Measurements from ENCODE around the gene CPNE2.

Gene CPNE2

DNA sequence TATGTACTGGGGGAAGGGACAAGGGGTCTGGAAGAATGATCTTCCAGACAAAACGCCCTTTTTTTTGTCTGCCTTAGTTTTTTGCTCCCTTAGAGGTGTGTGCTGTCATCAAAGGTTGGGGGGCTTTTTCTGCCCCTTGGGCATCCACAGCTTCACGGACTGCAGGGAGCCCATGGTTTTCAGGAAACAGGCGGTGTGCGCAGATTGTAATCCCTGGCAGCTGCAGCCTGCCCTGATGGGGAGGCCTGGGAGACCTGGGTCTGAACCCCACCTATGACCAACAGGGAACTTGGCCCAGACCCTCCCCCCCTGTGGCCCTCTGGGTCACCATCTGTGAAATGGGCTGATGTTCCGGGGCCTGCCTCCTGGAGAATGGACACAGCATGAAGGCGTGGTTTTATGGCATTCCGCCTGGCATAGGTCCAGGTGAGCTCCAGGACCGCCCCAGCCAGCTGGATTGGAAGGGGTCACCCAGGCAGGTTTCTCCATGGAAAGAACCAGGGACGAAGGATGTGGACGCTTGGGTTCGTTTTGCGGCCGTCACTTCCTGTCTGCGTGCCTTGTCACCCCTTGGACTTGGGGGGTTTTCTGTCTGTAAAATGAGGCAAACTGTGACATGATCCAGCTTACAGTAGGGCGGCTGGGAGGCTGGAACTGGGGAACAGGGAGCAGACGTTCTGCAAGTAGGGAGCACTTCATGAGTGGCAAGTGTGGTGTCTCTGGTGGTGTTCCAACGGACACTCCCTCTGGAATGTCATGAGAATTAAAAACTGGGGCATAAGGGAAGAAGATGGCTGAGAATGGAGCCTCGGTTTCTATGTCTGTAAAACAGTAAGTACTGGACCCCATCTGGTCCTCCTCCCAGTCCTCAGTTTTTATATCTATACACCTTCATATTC is 1.5 kb downstream of the CPNE2 start:
- no peak for TF ChIP-seq REST (IDR thresholded peaks at IDR 0.05; ENCODE audit: insufficient read depth in 1 of 2, low read depth in 2 of 2, low read length in 2 of 2)
- TF ChIP-seq TAF1 (IDR thresholded peaks at IDR 0.05; ENCODE audit: borderline replicate concordance, insufficient read depth, low read length): no peak
- no peak for TF ChIP-seq POLR2AphosphoS5 (IDR thresholded peaks at IDR 0.05; ENCODE audit: low read depth, low read length)
- no peak for TF ChIP-seq SIN3A (IDR thresholded peaks at IDR 0.05; ENCODE audit: borderline replicate concordance, insufficient read depth, low read length)
- TF ChIP-seq FOXP2 (optimal IDR thresholded peaks at IDR 0.05; ENCODE audit: borderline replicate concordance, extremely low read depth, extremely low read length, insufficient read depth): no peak

DNA sequence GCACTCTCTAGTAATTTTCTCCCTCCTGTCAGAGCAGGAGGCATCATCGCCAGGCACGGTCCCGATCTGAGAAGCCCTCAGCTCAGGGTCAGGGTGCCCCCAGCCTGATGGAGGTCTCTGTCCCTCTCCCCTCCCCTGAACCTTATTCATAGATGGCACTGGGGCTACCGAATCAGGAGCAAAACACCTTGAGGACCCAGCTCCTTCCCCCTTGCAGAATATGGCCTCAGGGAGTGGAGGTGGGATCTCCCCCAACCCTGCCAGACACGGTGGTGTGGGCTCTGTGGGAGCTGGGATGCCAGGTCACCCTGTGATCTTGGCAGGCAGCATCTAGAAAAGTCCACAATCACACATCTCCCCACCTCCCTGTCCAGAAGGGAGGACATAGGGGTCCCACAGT is 2.5 kb downstream of the CPNE2 start:
- TF ChIP-seq REST (IDR thresholded peaks at IDR 0.05; ENCODE audit: insufficient read depth in 1 of 2, low read depth in 2 of 2, low read length in 2 of 2): no peak
- no peak for TF ChIP-seq TAF1 (IDR thresholded peaks at IDR 0.05; ENCODE audit: borderline replicate concordance, insufficient read depth, low read length)
- no peak for TF ChIP-seq SIN3A (IDR thresholded peaks at IDR 0.05; ENCODE audit: borderline replicate concordance, insufficient read depth, low read length)
- TF ChIP-seq FOXP2 (optimal IDR thresholded peaks at IDR 0.05; ENCODE audit: borderline replicate concordance, extremely low read depth, extremely low read length, insufficient read depth): no peak
- no peak for TF ChIP-seq POLR2AphosphoS5 (IDR thresholded peaks at IDR 0.05; ENCODE audit: low read depth, low read length)

DNA sequence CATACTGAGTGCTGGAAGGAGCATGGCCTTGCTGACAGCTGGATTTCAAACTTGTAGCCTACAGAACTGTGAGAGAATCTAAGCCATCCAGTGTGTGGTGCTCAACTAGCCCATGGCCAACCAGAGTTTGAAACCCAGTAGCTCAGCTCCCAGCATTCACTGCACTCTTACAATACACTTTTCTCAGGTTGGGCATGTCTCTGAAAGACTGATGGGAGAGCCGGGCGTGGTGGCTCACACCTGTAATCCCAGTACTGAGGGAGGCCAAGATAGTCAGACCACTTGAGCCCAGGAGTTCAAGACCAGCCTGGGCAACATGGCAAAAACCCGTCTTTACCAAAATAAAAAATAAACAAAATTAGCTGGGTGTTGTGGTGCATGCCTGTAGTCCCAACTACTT is 3.8 kb downstream of the CPNE2 start:
- TF ChIP-seq FOXP2 (optimal IDR thresholded peaks at IDR 0.05; ENCODE audit: borderline replicate concordance, extremely low read depth, extremely low read length, insufficient read depth) (no peak), POLR2AphosphoS5 (IDR thresholded peaks at IDR 0.05; ENCODE audit: low read depth, low read length) (no peak), REST (IDR thresholded peaks at IDR 0.05; ENCODE audit: insufficient read depth in 1 of 2, low read depth in 2 of 2, low read length in 2 of 2) (no peak), SIN3A (IDR thresholded peaks at IDR 0.05; ENCODE audit: borderline replicate concordance, insufficient read depth, low read length) (no peak), TAF1 (IDR thresholded peaks at IDR 0.05; ENCODE audit: borderline replicate concordance, insufficient read depth, low read length) (no peak)

- no peak for TF ChIP-seq POLR2AphosphoS5 (IDR thresholded peaks at IDR 0.05; ENCODE audit: low read depth, low read length)
- no peak for TF ChIP-seq TAF1 (IDR thresholded peaks at IDR 0.05; ENCODE audit: borderline replicate concordance, insufficient read depth, low read length)
- TF ChIP-seq FOXP2 (optimal IDR thresholded peaks at IDR 0.05; ENCODE audit: borderline replicate concordance, extremely low read depth, extremely low read length, insufficient read depth): no peak
- no peak for TF ChIP-seq SIN3A (IDR thresholded peaks at IDR 0.05; ENCODE audit: borderline replicate concordance, insufficient read depth, low read length)
- no peak for TF ChIP-seq REST (IDR thresholded peaks at IDR 0.05; ENCODE audit: insufficient read depth in 1 of 2, low read depth in 2 of 2, low read length in 2 of 2)
Measured at GRCh38 chr16:57096793-57097192, 4.4 kb downstream of the CPNE2 start.

Measured in PFSK-1 (cell line).